HEK293 (cell line): Measurements from ENCODE around the gene TET3.

ENCODE experiments used
- CTCF ChIA-PET: fragments of 350-600 bp; formaldehyde crosslinking; extraction: SDS; loops from one replicate; lab custom pipeline; 2021; ENCODE audit warnings: antibody characterized with exemption; lab: Yijun Ruan, JAX
- POLR2A ChIA-PET: fragments of 300-600 bp; formaldehyde crosslinking; extraction: SDS; loops from one replicate; lab custom pipeline; 2020; ENCODE audit warnings: antibody characterized with exemption, inconsistent platforms; lab: Yijun Ruan, JAX
- H3K27ac ChIP-seq: fragments of 200-500 bp; sonication (Bioruptor generic); 2 replicates; pipeline ENCODE4 v1.5.1; 2014; ENCODE audit warnings: low read depth, low read length, control low read depth, inconsistent platforms; ENCODE audit errors: extremely low read depth
- H3K36me3 ChIP-seq, 2 experiments: fragments of 200-500 bp in 1 of 2; sonication (Bioruptor generic) in 1 of 2; 1 replicate in 1 of 2; 2 replicates in 1 of 2; pipeline ENCODE4 v1.5.1; 2014 to 2017; ENCODE audit warnings: inconsistent platforms in 2 of 2, low read length in 2 of 2; ENCODE audit not compliant: control insufficient read depth in 2 of 2, insufficient read depth in 1 of 2
- H3K4me1 ChIP-seq: fragments of 200-500 bp; sonication (Bioruptor generic); 2 replicates; pipeline ENCODE4 v1.5.1; 2014; ENCODE audit warnings: mild to moderate bottlenecking, low read length, inconsistent platforms; ENCODE audit not compliant: control insufficient read depth, insufficient read depth
- H3K4me3 ChIP-seq: 2 replicates; pipeline ENCODE4 v1.5.1; 2011; ENCODE audit warnings: low read depth, mild to moderate bottlenecking, control low read depth, low read length, moderate library complexity
- H3K9me3 ChIP-seq: fragments of 200-500 bp; sonication (Bioruptor generic); 2 replicates; pipeline ENCODE4 v1.5.1; 2014; ENCODE audit warnings: low read depth, low read length, inconsistent platforms; ENCODE audit not compliant: control insufficient read depth, insufficient read depth
- GLIS1 ChIP-seq: fragments of 450-650 bp; formaldehyde crosslinking; IDR thresholded peaks from 2 replicates; pipeline ENCODE4 v1.5.1; 2016; ENCODE audit warnings: missing biosample characterization, missing genetic modification characterization
- HOXA7 ChIP-seq: sonication (generic); formaldehyde crosslinking; IDR thresholded peaks from 2 replicates; pipeline ENCODE4 v1.8.1; 2022; ENCODE audit warnings: missing genetic modification reagents, borderline replicate concordance
- IKZF3 ChIP-seq: fragments of 450-650 bp; IDR thresholded peaks from 2 replicates; pipeline ENCODE4 v1.5.0; 2018; ENCODE audit warnings: missing biosample characterization, mild to moderate bottlenecking, missing genetic modification characterization, moderate library complexity
- MYNN ChIP-seq: fragments of 450-650 bp; formaldehyde crosslinking; IDR thresholded peaks from 2 replicates; pipeline ENCODE4 v1.5.1; 2016; ENCODE audit warnings: missing biosample characterization, missing genetic modification characterization, borderline replicate concordance
- SP2 ChIP-seq: fragments of 450-650 bp; formaldehyde crosslinking; IDR thresholded peaks from 2 replicates; pipeline ENCODE4 v1.5.1; 2016; ENCODE audit warnings: missing biosample characterization, missing genetic modification characterization
- ZBTB1 ChIP-seq: fragments of 450-650 bp; formaldehyde crosslinking; IDR thresholded peaks from 2 replicates; pipeline ENCODE4 v1.5.1; 2016; ENCODE audit warnings: missing biosample characterization, missing genetic modification characterization
- ZBTB21 ChIP-seq: fragments of 450-650 bp; formaldehyde crosslinking; IDR thresholded peaks from 2 replicates; pipeline ENCODE4 v1.5.1; 2017; ENCODE audit warnings: missing biosample characterization, missing genetic modification characterization
- ZIC2 ChIP-seq: fragments of 450-650 bp; formaldehyde crosslinking; IDR thresholded peaks from 2 replicates; pipeline ENCODE4 v1.5.1; 2016; ENCODE audit warnings: missing biosample characterization, missing genetic modification characterization
- ZNF214 ChIP-seq: fragments of 450-650 bp; formaldehyde crosslinking; IDR thresholded peaks from 2 replicates; pipeline ENCODE4 v1.5.1; 2017; ENCODE audit warnings: missing biosample characterization, mild to moderate bottlenecking, missing genetic modification characterization, borderline replicate concordance
- ZNF335 ChIP-seq: fragments of 450-650 bp; formaldehyde crosslinking; conservative IDR thresholded peaks from 2 replicates; pipeline ENCODE4 v1.5.1; 2016; ENCODE audit warnings: missing biosample characterization, missing genetic modification characterization
- ZSCAN30 ChIP-seq: fragments of 450-650 bp; IDR thresholded peaks from 2 replicates; pipeline ENCODE4 v1.5.1; 2018; ENCODE audit warnings: missing biosample characterization, mild to moderate bottlenecking, missing genetic modification characterization, moderate library complexity
- TF ChIP-seq, protein P1 (sequence below): fragments of 450-650 bp; IDR thresholded peaks from 2 replicates; pipeline ENCODE4 v1.5.1; 2018; ENCODE audit warnings: missing biosample characterization, mild to moderate bottlenecking, missing genetic modification characterization
- TF ChIP-seq, protein P2 (sequence below): fragments of 450-650 bp; formaldehyde crosslinking; IDR thresholded peaks from 2 replicates; pipeline ENCODE4 v1.5.1; 2016; ENCODE audit warnings: missing biosample characterization, missing genetic modification characterization, borderline replicate concordance

The TET3 gene

GRCh38 chr2:74017223-74017622 is 32.5 kb downstream of the TET3 start (continued):
- no peak for TF ChIP-seq HOXA7 (CRISPR knock-in tag)
- TF ChIP-seq, protein P1, sequence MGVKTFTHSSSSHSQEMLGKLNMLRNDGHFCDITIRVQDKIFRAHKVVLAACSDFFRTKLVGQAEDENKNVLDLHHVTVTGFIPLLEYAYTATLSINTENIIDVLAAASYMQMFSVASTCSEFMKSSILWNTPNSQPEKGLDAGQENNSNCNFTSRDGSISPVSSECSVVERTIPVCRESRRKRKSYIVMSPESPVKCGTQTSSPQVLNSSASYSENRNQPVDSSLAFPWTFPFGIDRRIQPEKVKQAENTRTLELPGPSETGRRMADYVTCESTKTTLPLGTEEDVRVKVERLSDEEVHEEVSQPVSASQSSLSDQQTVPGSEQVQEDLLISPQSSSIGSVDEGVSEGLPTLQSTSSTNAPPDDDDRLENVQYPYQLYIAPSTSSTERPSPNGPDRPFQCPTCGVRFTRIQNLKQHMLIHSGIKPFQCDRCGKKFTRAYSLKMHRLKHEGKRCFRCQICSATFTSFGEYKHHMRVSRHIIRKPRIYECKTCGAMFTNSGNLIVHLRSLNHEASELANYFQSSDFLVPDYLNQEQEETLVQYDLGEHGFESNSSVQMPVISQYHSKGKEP (tag by site-specific recombination): no peak
- no peak for TF ChIP-seq IKZF3 (tag by site-specific recombination)
- TF ChIP-seq, protein P2, sequence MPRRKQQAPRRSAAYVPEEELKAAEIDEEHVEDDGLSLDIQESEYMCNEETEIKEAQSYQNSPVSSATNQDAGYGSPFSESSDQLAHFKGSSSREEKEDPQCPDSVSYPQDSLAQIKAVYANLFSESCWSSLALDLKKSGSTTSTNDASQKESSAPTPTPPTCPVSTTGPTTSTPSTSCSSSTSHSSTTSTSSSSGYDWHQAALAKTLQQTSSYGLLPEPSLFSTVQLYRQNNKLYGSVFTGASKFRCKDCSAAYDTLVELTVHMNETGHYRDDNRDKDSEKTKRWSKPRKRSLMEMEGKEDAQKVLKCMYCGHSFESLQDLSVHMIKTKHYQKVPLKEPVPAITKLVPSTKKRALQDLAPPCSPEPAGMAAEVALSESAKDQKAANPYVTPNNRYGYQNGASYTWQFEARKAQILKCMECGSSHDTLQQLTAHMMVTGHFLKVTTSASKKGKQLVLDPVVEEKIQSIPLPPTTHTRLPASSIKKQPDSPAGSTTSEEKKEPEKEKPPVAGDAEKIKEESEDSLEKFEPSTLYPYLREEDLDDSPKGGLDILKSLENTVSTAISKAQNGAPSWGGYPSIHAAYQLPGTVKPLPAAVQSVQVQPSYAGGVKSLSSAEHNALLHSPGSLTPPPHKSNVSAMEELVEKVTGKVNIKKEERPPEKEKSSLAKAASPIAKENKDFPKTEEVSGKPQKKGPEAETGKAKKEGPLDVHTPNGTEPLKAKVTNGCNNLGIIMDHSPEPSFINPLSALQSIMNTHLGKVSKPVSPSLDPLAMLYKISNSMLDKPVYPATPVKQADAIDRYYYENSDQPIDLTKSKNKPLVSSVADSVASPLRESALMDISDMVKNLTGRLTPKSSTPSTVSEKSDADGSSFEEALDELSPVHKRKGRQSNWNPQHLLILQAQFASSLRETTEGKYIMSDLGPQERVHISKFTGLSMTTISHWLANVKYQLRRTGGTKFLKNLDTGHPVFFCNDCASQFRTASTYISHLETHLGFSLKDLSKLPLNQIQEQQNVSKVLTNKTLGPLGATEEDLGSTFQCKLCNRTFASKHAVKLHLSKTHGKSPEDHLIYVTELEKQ (tag by site-specific recombination): no peak

DNA sequence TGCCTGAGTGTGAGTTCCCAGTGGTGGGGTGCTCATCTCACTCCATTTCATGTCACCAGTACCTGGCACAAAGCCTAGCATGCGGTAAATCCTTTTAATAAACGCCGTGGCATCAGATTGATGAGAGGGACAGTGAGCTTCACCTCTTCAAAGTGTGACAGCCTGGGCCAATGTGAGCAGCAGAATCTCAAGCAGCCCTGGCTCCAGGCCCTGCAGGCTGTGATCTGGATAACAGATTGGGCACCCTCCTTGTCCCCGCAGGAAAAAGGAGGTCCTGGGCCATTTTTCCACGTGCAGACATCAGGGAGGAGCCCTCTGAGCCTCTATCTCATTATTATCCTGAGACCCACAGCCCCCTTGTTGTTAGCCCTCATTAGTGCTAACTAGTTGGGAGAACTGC is 34.8 kb downstream of the TET3 start:
- Histone ChIP-seq H3K27ac (no peak overlapping the region), H3K4me3 (no peak overlapping the region), H3K36me3 (no peaks in the 10 kb centered on the region), H3K9me3 (no peaks in the 10 kb centered on the region), H3K4me1 (no peaks in the 10 kb centered on the region)
- ChIA-PET CTCF (interaction anchor here (1.2 kb wide), 1 partner anchor 194 kb away, joined by 3 read pairs; no protein-coding TSS in a partner anchor), POLR2A (interaction anchor here (0.7 kb wide), 1 partner anchor 101 kb away, joined by 4 read pairs; no protein-coding TSS in a partner anchor)
- TF ChIP-seq ZSCAN30 (tag by site-specific recombination) (no peak), ZNF214 (tag by site-specific recombination) (no peak)

DNA sequence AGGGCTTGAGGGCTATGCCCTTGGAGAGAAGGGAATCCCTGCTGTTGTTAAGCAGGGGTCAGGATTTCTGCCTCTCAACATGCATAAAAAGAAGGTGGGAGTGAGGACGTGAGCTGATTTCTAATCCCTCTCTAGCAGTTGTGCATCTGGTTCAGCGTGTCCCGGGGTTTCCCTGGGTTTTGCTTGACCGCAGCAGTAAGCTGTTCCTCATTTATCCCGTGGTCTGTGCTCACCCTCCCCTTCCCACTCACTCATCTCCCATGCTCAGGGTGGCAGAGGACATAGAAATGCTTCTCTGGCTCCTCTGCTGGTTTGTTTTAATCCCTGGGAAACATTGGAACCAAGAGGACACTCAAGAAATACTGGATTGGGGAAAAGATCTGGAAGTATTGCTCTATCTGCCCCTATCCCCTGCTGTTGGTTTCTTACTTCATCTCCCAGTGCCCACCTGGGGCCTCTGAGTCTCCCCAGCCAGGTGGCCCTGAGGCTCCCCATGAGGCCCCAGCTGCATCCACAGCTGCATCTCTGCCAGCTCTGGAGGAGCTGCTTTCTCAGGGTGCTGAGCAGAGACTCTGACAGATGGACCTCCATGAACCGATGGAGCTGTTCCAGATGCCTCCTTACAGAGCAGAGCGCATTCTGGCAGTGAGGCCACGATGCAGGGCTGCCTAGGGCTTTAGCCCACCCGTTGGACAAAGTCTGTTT is 36.1 kb downstream of the TET3 start:
- H3K27ac ChIP-seq: no peak overlapping the region
- H3K36me3 ChIP-seq: no peaks in the 10 kb centered on the region
- TF ChIP-seq ZNF335: no peak
- peak; percentile 34; the same call in 1 of the 2 replicates for TF ChIP-seq GLIS1 (tag by site-specific recombination)
- 0 out of 2 replicates have a peak, but pooled peaks have one; percentile 38 for TF ChIP-seq ZIC2
- no peak for TF ChIP-seq ZBTB21 (tag by site-specific recombination)
- H3K4me3 ChIP-seq: no peak overlapping the region
- no peaks in the 10 kb centered on the region for H3K4me1 ChIP-seq
- no peaks in the 10 kb centered on the region for H3K9me3 ChIP-seq
- CTCF ChIA-PET: interaction anchor here (0.6 kb wide), 1 partner anchor 67 kb away, joined by 3 read pairs; no protein-coding TSS in a partner anchor
- POLR2A ChIA-PET: no interaction called here

- Histone ChIP-seq H3K4me3 (no peak overlapping the region), H3K4me1 (no peaks in the 10 kb centered on the region), H3K9me3 (no peaks in the 10 kb centered on the region), H3K36me3 (no peaks in the 10 kb centered on the region), H3K27ac (no peak overlapping the region)
- CTCF ChIA-PET: no interaction called here
- TF ChIP-seq SP2 (tag by site-specific recombination) (no peak), ZBTB1 (tag by site-specific recombination) (no peak), MYNN (tag by site-specific recombination) (no peak)
- POLR2A ChIA-PET: no interaction called here
These were observed 36.7 kb downstream of the TET3 start for GRCh38 chr2:74021407-74021755.
